NCI-H2107 treated with DMSO at 0.1 percent for 48 hours (cell line): ENCODE results near the gene FNDC3B.
"Not testable (repeated sequence)": the region's sequence is repeated elsewhere in the genome, so short reads cannot be mapped to it uniquely, and the experiment has no call there.

Source experiments
- DNase-seq: peaks from one replicate; lab custom pipeline; 2025; ENCODE audit not compliant: unreplicated experiment; lab: John Stamatoyannopoulos, UW

The FNDC3B gene

DNA sequence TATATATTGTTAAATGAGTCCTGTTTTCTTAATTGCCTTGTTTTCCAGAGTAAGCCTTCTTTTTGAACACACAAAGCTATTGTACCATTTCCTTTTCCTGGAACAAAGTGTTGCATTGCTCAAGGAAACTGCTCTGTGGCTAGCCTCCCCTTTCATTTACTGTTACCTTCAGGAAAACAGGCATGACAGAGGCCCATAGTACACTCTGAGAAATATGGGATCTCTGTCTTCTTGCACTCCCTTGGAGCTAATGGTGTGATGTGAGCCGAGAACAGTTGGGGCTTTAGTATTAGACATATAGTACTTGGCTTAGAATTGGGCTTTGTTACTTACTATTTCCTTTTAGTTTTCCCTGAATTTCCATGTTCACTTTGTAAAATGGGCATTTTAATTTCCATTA, 215.2 kb downstream of the FNDC3B start:
- DNase-seq, result no peak

DNA sequence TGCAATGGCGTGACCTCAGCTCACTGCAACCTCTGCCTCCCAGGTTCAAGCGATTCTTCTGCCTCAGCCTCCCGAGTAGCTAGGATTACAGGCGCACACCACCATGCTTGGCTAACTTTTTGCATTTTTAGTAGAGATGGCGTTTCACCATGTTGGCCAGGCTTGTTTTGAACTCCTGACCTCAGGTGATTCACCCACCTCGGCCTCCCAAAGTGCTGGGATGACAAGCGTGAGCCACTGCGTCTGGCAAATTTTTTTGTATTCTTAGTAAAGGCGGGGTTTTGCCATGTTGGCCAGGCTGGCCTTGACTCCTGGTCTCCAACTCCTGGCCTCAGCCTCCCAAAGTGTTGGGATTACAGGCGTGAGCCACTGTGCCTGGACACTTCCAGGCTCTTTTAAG, 215.9 kb downstream of the FNDC3B start:
- not testable (repeated sequence) for DNase-seq

GRCh38 chr3:172256101-172256734, 216.8 kb downstream of the FNDC3B start:
- DNase-seq, result no peak

DNA sequence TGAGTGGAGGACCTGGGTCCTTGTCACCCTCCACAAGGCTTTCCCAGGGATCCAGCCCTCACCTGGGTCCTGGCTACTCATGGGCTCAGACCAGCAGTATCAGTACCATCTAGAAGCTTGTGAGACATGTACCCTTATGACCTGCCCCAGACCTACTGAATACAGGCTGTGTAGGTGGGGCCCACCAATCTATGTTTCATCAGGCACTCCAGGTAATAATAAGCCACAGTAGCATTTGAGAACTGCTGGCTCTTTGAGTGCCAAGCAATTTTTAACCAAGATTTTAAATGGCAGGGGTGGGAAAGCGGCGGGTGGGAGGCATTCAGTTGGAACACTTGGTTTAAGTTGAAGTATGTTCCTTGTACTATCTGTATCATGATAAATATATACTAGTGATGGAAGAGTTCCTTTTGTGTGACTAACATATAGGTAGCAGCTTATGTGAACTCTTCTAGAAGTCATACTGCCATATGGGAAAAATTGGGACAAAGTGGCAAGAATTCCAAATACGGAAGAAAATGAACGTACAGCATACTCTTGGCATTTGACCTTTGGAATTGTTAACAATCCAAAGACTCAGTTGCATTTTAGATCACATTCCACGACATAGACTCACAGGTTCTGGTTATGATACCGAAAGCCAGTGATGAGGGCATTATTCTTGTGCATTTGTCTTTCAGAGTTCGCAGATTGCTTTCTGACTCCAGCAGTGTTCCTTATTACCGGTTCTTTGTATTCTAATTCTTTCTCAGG, 218.4 kb downstream of the FNDC3B start:
- DNase-seq, result no peak

DNA sequence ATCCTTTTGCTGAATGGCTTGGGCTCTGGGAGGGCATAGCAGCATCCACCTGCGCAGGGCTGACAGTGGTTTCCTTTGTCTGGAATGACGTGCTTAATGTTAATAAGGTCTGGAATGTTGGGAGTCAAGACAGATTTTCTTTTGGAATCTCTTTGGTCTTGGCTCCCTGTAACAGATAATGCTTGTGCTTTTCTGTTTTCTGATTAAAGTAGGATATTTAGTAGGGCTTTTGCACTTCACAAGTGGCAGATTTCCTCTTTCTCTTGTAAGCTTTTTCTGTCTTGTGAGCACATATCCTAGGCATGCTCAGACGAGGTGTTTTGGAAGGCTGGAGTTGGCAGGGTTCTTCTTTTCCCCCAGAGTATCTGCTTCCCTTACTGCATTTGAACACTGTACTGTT, 219.2 kb downstream of the FNDC3B start:
- DNase-seq, result no peak

GRCh38 chr3:172259111-172259541, 219.7 kb downstream of the FNDC3B start:
- DNase-seq, result no peak

DNA sequence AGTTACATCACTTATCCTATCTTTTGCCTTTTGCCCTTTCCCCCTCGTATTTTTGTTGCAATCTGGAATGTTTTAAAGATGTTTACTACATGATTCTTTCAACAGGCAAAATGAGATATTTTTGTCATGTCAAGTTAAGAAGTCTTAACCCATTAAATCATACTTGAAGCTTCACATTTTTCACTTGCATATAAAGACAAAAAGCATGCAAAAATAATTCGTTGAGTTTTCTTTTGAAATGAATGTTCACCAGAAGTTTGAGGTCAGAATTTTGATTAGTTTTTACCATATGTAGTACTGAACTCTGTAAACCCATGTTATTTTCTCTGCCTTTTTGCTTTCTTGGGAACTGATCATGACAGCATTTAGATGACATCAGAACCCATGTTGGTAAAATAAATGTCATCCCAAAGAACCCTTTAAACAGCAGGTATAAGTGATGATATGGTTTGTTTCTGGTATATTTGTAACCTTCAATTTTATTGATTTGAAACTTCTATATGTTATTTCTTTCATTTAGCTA, 220.4 kb downstream of the FNDC3B start:
- no peak for DNase-seq

- no peak for DNase-seq
Measured at GRCh38 chr3:172260381-172260780, 221.0 kb downstream of the FNDC3B start.

DNA sequence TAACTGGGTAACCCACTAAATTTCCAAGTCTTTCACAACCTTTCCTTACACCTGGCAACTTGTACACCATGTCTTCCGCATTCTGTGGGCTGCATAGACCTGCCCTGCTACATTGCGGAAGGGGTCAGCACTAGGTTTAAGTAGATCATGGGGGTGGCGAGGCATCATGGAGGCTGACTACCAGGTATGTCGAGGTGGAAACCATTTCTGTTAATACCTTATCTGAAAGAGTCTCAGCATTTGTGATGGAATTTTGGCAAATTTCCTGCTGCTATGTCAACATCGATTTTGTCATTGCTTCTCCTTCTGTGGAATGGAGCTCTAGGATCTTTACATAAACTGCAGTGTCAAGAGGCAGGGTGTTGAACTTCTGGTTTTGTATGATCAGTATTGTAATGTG, 221.7 kb downstream of the FNDC3B start:
- DNase-seq, result no peak

DNA sequence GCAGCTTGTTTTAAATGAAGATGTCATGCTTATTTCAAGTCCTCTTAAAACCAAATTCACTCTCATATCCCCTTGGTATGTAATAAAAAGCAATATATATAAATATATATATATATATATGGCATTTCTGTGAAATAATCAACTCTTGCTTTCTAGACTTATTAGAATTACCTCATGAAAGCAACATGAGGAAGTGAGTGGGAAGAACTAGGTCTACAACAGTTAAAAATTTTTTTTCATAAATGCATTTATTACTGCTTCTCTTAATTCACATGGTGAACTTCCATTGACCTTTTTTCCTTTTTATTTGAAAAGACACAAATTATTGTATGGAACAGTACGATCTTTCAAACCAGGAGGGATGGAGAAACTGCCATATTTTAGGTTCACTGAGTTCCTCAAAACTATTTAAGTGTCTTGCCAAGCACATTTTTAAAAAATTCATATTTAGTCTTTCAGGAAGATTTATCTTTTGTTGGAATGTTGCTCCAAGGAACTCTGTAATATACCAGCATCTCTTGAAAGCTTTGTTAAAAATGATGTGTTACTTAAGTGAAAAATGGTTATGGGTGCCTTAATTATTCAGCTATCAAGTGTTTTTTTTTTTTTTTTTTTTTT, 223.7 kb downstream of the FNDC3B start:
- DNase-seq, result no peak

- no peak for DNase-seq
Measured at GRCh38 chr3:172263781-172264486, 224.6 kb downstream of the FNDC3B start.

DNA sequence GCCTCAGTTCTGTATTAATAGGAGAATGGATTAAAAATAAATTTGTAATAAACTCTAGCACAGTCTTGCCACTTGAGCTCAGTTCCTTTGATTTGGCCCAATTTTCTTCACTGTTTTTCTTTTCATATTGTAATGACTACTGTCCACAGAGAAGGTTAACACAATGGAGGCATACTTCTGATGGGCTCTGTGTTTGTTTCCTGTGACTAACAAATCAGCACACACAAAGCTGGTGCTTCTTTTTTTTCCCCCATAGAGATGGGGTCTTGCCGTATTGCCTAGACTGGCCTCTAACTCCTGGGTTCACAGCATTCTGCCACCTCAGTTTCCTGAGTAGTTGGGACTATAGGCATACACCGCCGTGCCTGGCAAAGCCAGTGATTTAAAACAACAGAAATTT, 226.7 kb downstream of the FNDC3B start:
- DNase-seq, result no peak

DNA sequence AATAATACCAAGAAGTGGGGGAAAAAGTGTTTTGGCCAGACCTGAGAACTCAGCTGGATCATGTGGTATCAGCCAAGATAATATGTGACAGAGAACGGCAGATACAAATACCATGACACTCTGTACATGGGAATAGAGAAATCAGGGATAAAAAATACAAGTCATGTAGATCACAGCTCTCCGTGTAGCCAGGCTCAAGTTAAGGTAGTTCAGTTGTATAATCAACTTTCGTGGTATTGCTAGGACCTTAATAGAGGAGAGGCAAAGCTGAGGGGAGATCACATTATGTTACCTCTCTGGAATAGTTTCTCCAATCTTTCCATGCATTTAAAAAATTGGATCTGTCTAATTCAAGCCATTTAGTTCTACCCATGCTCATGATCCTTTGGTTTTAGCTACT, 229.0 kb downstream of the FNDC3B start:
- no peak for DNase-seq

DNA sequence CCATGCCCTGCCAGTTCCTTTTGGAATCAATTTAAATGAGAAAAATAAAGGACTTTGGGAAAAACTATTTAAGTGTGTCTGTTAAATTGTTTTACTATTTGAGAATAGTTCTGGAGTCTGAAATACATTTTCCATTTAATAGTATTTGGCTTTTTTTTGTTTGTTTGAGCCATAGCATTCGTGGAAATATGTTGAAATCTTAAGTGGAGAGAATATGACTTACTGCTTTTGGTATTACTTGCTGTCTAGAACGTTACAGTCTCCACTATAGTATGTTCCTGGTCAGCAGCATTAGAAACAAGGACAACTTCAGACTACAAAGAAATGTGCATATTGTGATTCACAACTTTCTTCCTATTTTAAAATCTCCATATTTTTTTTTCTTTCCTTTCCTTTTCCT, 229.5 kb downstream of the FNDC3B start:
- no peak for DNase-seq

GRCh38 chr3:172270557-172271166, 231.3 kb downstream of the FNDC3B start:
- no peak for DNase-seq

GRCh38 chr3:172271386-172271976, 232.1 kb downstream of the FNDC3B start:
- no peak for DNase-seq

DNA sequence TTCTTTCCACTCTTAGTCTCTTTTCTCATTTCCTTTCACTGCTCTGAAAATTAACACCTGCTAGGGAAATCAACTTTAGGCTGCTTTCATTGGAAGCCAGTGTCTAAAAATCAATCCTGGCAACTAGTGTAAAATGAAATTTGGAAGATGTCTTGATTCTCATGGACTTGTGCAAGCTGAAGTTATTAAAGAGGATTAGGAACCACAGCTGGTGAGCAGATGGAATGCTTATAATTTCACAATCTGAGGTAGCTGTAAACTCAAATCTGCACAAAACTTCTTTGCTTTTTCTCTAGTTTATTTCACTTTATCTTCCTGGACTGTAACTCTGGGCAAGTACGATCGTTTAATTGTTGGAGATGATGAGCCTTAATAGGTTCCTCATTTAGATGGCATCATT, 233.3 kb downstream of the FNDC3B start:
- DNase-seq, result no peak

DNA sequence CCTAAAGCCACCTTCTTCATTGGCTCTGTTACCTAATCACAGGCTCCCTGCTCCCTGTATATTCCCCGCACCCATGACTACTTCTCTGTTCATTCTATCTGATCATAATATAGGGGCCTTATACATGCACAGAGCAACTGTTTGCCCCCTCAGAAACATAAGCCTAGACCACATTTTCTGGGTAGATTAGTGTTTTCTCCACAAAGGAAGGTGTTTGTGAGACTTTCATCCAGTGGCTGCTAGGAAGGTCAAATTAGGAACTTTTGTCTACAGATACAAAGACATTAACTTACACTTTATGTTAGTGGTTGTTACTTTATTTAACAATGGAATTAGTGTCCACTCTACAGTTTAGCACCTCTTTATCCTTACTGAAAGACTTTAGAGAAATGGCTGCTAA, 234.0 kb downstream of the FNDC3B start:
- DNase-seq, result no peak

GRCh38 chr3:172274906-172275305, 235.5 kb downstream of the FNDC3B start:
- no peak for DNase-seq

DNA sequence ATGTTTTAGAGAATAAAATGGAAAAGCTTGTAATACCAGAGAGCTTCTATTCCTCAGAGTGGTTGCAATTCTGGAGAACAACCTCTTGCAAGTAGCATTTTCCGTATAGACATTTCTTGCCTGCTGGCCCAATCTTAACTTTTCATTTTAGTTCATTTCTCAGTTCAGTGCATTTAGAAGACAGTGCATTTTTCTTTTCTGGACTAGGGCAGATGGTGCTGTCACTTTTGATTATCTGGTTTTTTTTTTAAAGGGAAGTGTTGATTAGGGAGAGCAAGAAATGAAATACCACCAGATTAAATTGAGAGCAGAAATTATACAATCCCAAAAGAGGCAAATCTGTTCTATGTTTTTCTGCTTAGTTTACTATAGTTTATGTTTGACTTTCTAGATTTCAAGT, 236.2 kb downstream of the FNDC3B start:
- DNase-seq, result no peak

- no peak for DNase-seq
Measured at GRCh38 chr3:172276103-172276502, 236.7 kb downstream of the FNDC3B start.
